MM.1S (cell line): ENCODE data around the gene TMEM273.

Experiments used
- DNase-seq: peaks from one replicate; pipeline ENCODE4 v3.0.0-alpha.2; 2015
- H2AFZ ChIP-seq: fragments of 300-600 bp; sonication (generic); 2 replicates; pipeline ENCODE4 v1.6.0; 2016; ENCODE audit warnings: antibody characterized with exemption, low read length
- H3F3A ChIP-seq: fragments of 300-600 bp; sonication (generic); 2 replicates; pipeline ENCODE4 v1.6.1; 2016; ENCODE audit warnings: mild to moderate bottlenecking, antibody characterized with exemption, low read length, moderate library complexity, mixed read lengths; ENCODE audit not compliant: insufficient read depth
- H3K27ac ChIP-seq: fragments of 300-600 bp; sonication (generic); 2 replicates; pipeline ENCODE4 v1.5.1; 2016; ENCODE audit warnings: mild to moderate bottlenecking, low read length
- H3K27me3 ChIP-seq: fragments of 300-600 bp; sonication (generic); replicated peaks from 2 replicates; pipeline ENCODE4 v1.6.0; 2016; ENCODE audit warnings: low read length; ENCODE audit not compliant: insufficient read depth
- H3K36me3 ChIP-seq: fragments of 300-600 bp; sonication (generic); replicated peaks from 2 replicates; pipeline ENCODE4 v1.6.1; 2016; ENCODE audit warnings: mild to moderate bottlenecking, low read length, mixed read lengths; ENCODE audit not compliant: insufficient read depth
- H3K4me1 ChIP-seq: fragments of 300-600 bp; sonication (generic); 2 replicates; pipeline ENCODE4 v1.6.1; 2016; ENCODE audit warnings: low read length, mixed read lengths
- H3K4me2 ChIP-seq: fragments of 300-600 bp; sonication (generic); 2 replicates; pipeline ENCODE4 v1.6.0; 2016; ENCODE audit warnings: low read depth, low read length
- H3K4me3 ChIP-seq: fragments of 300-600 bp; sonication (generic); 2 replicates; pipeline ENCODE4 v1.5.1; 2016; ENCODE audit warnings: low read length, mixed read lengths
- H3K79me2 ChIP-seq: fragments of 300-600 bp; sonication (generic); 2 replicates; pipeline ENCODE4 v1.6.1; 2016; ENCODE audit warnings: mixed run types, low read length, mixed read lengths
- H3K9ac ChIP-seq: fragments of 300-600 bp; sonication (generic); 2 replicates; pipeline ENCODE4 v1.6.1; 2016; ENCODE audit warnings: low read length, mixed read lengths
- H3K9me2 ChIP-seq: fragments of 300-600 bp; sonication (generic); replicated peaks from 2 replicates; pipeline ENCODE4 v1.6.1; 2016; ENCODE audit warnings: mild to moderate bottlenecking, low read length, mixed read lengths; ENCODE audit not compliant: insufficient read depth
- H3K9me3 ChIP-seq: fragments of 300-600 bp; sonication (generic); replicated peaks from 2 replicates; pipeline ENCODE4 v1.6.1; 2016; ENCODE audit warnings: mild to moderate bottlenecking, low read length, mixed read lengths; ENCODE audit not compliant: insufficient read depth
- H4K20me1 ChIP-seq: fragments of 300-600 bp; sonication (generic); 2 replicates; pipeline ENCODE4 v1.6.1; 2016; ENCODE audit warnings: mild to moderate bottlenecking, low read length, moderate library complexity, mixed read lengths; ENCODE audit not compliant: insufficient read depth
- CTCF ChIP-seq: fragments of 300-600 bp; sonication (generic); IDR thresholded peaks from 2 replicates; pipeline ENCODE4 v1.5.1; 2016; ENCODE audit warnings: antibody characterized with exemption, low read length, mixed read lengths
- EZH2 ChIP-seq: fragments of 300-600 bp; sonication (generic); optimal IDR thresholded peaks from 2 replicates; pipeline ENCODE3; 2017; ENCODE audit warnings: low read depth, mild to moderate bottlenecking, antibody characterized with exemption, low read length, mixed read lengths
- EZH2phosphoT487 ChIP-seq: fragments of 300-600 bp; sonication (generic); IDR thresholded peaks from 2 replicates; pipeline ENCODE4 v1.6.1; 2018; ENCODE audit warnings: antibody characterized with exemption, low read length

TMEM273 gene

GRCh38 chr10:49212076-49212475 is 23.9 kb upstream of the TMEM273 start:
- H3K9me2 ChIP-seq: no peaks in the 10 kb centered on the region
- no peak overlapping the region for H3K4me2 ChIP-seq
- H3K9me3 ChIP-seq: no peaks in the 10 kb centered on the region
- no peak overlapping the region for H3K27ac ChIP-seq
- no peak overlapping the region for H3K4me3 ChIP-seq
- H3K9ac ChIP-seq: no peak overlapping the region
- no peaks in the 10 kb centered on the region for H3K79me2 ChIP-seq
- H3K4me1 ChIP-seq: no peaks in the 10 kb centered on the region
- no peak for DNase-seq
- no peak for TF ChIP-seq EZH2phosphoT487
- TF ChIP-seq CTCF: no peak
- no peak for TF ChIP-seq EZH2
- H2AFZ ChIP-seq: no peak overlapping the region
- H3F3A ChIP-seq: no peaks in the 10 kb centered on the region
- H4K20me1 ChIP-seq: no peaks in the 10 kb centered on the region
- no peaks in the 10 kb centered on the region for H3K36me3 ChIP-seq
- H3K27me3 ChIP-seq: no peaks in the 10 kb centered on the region

- no peak for DNase-seq
- no peaks in the 10 kb centered on the region for H3K9me2 ChIP-seq
- no peaks in the 10 kb centered on the region for H3K4me1 ChIP-seq
- H3K4me3 ChIP-seq: no peak overlapping the region
- H2AFZ ChIP-seq: no peak overlapping the region
- no peak overlapping the region for H3K27ac ChIP-seq
- H3K4me2 ChIP-seq: no peak overlapping the region
- no peaks in the 10 kb centered on the region for H3K79me2 ChIP-seq
- no peak overlapping the region for H3K9ac ChIP-seq
- no peaks in the 10 kb centered on the region for H3K9me3 ChIP-seq
- no peaks in the 10 kb centered on the region for H3K27me3 ChIP-seq
- H3K36me3 ChIP-seq: no peaks in the 10 kb centered on the region
- no peaks in the 10 kb centered on the region for H3F3A ChIP-seq
- TF ChIP-seq CTCF: no peak
- no peaks in the 10 kb centered on the region for H4K20me1 ChIP-seq
These were observed 20.8 kb upstream of the TMEM273 start for GRCh38 chr10:49208996-49209395.

GRCh38 chr10:49207936-49208487 is 19.8 kb upstream of the TMEM273 start:
- H3K9me2 ChIP-seq: no peaks in the 10 kb centered on the region
- no peaks in the 10 kb centered on the region for H3K36me3 ChIP-seq
- no peaks in the 10 kb centered on the region for H3F3A ChIP-seq
- DNase-seq: no peak
- no peaks in the 10 kb centered on the region for H4K20me1 ChIP-seq
- H3K79me2 ChIP-seq: no peaks in the 10 kb centered on the region
- H3K27ac ChIP-seq: no peak overlapping the region
- H3K9me3 ChIP-seq: no peaks in the 10 kb centered on the region
- H2AFZ ChIP-seq: no peak overlapping the region
- no peak overlapping the region for H3K4me2 ChIP-seq
- H3K4me1 ChIP-seq: no peaks in the 10 kb centered on the region
- H3K27me3 ChIP-seq: no peaks in the 10 kb centered on the region
- no peak for TF ChIP-seq EZH2phosphoT487
- TF ChIP-seq CTCF: no peak
- no peak for TF ChIP-seq EZH2
- H3K4me3 ChIP-seq: no peak overlapping the region
- no peak overlapping the region for H3K9ac ChIP-seq
